GM19043 (cell line): ENCODE data around the gene C9orf43.
"Not testable (repeated sequence)": the region's sequence is repeated elsewhere in the genome, so short reads cannot be mapped to it uniquely, and the experiment has no call there.

Experiments
- ATAC-seq: cut with Tn5 transposase; IDR thresholded peaks from one replicate; pipeline ENCODE4 v1.9.1; 2021; ENCODE audit warnings: low read depth; ENCODE audit not compliant: unreplicated experiment

The C9orf43 gene

DNA sequence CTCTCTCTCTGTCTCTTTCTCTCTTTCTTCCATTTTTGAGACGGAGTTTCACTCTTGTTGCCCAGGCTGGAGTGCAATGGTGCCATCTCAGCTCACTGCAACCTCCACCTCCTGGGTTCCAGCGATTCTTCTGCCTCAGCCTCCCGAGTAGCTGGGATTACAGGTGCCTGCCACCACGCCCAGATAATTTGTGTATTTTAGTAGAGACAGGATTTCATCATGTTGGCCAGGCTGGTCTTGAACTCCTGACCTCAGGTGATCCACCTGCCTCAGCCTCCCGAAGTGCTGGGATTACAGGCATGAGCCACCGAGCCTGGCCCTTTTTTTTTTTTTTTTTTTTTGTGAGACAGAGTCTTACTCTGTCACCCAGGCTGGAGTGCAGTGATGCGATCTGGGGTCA, 29.1 kb upstream of the C9orf43 start:
- not testable (repeated sequence) for ATAC-seq

DNA sequence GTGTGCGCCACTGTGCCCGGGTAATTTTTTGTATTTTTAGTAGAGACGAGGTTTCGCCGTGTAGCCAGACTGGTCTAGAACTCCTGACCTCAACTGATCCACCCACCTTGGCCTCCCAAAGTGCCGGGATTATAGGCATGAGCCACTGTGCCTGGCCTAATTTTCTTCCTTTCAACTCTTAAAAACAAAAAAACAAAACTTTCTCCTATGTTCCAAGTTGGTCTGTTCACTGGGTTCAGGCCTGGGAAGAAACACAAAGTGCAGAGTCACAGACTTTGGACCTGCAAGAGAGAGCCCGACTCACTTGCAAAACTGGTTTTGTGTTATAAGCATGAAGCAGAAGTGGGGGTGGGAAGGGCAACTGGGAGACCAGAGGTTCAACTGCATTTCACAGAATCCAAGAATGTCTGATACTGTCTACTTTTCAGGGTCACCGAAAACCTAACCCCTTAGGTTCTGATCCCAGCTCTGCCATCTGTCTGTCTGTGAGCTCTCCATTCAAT, 28.6 kb upstream of the C9orf43 start:
- no peak for ATAC-seq

DNA sequence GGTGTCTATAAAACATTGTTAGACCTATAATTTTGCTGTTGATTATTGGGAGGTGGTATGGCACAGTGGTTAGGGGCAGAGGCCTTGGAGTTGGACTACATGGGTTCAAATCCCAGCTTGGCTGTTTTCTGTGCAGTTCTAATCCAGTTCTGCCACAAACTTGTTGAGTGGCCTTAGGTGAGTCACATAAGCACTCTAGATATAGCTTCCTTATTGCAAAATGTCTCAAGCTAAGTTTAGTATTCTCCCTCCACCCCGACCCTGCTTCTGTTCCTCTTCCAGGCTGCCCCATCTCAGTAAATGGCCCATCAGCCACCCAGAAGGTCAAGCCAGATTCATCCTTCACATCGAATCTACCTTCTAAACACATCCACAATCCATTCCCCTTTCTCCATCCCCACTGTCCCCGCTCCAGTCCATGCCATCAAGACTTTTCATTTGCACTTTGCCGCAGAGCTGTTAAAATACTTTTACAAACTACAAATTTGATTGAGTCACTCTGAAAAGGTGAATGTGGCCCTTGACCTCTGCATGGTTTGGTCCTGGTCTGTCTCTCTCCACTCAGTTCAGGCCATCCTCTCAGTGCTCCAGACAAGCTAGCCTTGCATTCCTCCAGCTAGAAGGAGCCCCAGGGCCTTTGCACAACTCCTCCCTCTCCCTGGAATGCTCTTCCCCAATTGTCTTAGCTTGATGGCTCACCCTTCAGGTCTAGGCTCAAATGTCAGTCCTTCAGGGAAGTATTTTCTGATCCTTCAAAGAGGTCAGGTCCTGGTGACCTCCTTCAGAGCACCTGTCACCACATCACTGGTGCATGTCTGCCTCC, 23.8 kb upstream of the C9orf43 start:
- no peak for ATAC-seq

DNA sequence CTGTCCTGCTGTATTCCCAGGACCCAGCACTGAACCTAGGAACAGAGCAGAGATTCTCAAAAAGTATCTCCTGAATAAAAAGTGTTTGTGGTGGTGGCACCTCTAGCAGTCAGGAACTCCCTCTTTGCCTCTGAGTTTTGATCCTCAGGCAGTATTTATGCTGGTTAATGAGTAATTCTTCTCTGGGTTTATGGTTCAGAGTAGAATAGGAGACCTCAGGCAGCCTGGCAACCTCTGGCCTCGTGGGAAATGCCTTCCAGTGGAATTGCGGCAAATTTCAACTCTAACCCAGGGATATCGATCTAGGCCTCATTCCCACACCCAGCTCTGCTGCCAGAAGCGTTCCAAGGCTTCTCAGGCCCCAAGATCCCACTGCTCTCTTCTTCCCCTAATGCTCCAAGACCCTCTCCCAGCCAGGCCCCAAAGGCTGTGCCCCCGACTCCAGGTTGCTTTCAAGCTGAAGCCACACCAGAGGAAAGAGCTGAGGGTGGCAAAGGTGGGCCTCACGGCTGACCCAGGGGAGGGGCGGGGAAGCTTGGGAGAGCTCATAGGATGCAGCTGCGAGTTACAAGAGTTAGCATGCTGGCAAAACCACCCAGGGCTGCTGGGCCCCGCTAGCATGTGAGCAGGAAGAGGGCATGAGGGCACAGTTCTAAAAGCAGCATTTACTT, 22.9 kb upstream of the C9orf43 start:
- no peak for ATAC-seq

DNA sequence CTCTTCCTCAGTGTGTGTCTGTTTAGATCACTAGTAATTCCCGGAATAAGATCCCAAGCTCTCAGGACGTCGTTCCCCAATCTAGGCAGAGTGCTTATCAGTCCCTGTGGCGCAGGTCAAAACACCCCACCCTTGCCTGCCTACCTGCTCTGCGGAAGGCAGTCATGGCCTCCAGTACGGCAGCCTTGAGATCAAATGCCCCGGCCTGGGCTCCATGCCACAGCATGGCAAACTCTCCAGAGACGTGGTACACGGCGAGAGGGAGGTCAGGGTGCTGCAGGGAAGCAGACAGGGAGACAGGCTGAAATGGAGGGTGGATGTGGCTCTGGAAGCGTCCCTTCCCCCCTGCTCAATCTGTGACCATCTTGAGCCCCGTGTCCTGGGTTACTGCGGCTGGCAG, 21.7 kb upstream of the C9orf43 start:
- ATAC-seq: no peak

DNA sequence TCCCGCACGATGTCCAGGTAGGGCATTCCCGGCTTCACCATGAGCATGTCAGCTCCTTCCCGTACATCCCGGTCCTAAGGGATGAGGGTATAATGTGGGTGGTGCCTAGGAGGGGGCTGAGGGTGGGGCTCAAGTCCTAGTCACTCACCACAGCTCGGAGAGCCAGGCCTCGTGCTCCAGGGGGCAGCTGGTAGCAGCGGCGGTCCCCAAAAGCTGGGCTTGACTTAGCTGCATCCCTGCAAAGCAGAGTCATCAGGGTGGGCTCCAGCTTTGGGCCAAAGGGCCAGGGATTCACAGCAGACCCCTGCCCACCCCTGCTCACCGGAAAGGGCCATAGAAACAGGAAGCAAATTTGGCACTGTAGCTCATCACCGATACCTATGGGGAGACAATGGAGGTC, 21.1 kb upstream of the C9orf43 start:
- no peak for ATAC-seq

DNA sequence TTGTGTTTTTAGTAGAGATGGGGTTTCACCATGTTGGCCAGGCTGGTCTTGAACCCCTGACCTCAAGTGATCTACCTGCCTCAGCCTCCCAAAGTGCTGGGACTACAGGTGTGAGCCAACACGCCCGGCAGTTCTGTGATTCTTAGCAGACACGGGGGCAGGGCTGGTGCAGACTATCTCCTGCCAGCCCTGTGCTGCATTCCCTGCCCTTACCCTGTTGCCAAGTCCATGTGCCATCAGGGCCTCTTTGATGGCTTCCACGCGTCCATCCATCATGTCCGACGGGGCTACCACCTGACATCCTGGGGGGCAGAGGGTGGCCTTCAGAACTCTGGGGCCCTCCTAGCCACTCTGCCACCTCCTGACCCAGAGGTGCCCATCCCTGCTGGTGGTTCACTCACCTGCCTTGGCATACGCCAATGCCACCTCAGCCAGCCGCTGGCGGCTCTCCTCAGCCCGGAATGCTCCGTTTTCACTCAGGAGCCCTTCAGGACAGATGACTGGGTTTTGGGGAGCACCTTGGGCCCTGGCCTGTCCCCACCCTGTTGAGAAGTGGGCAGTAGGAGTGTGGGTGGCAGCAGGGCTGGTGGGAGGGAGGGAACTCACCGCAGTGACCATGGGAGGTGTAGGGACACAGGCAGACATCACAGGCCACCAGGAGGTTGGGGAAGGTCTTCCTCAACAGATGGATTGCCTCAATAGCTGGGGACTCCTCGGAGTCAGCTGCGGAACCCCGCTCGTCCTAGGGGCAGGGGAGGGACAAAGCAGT, 20.2 kb upstream of the C9orf43 start:
- ATAC-seq: no peak

DNA sequence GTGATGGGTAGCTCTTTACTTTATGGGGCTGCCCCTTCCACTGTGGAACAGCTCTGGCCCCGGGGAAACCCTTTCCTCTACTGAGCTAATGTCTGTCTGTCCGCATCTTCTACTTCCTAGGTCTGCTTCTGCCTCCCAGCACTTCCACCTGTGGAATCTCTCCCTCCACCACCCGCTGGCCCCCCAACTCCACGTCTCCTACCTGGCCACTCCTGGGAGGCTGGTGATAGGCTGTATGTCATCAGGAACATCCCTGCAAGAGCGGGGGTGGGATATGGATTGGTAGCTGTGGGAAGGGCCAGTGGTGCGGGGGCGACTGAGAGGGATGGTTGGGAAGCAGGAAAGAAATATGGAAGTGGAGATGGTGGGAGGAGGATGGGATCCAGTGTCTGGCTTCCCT, 18.6 kb upstream of the C9orf43 start:
- no peak for ATAC-seq

DNA sequence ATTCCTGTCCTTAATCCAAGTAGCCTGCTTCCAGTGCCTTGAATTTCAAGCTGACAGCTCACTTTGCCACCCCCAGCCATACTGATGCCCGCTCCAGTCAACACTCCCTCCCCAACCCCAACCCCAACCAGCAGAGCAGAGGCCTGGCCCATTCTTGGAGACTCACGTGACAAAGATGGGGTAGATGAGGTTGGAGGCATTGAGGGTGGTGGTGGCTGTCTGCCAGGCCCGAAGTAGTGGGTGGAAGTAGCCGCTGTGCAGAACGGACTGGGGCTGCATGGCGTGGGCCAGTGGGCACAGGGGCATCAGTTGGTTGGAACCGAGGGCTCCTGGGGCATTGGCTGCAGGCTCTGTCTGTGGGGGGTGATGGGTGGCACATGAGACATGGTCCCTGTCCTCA, 17.3 kb upstream of the C9orf43 start:
- no peak for ATAC-seq

DNA sequence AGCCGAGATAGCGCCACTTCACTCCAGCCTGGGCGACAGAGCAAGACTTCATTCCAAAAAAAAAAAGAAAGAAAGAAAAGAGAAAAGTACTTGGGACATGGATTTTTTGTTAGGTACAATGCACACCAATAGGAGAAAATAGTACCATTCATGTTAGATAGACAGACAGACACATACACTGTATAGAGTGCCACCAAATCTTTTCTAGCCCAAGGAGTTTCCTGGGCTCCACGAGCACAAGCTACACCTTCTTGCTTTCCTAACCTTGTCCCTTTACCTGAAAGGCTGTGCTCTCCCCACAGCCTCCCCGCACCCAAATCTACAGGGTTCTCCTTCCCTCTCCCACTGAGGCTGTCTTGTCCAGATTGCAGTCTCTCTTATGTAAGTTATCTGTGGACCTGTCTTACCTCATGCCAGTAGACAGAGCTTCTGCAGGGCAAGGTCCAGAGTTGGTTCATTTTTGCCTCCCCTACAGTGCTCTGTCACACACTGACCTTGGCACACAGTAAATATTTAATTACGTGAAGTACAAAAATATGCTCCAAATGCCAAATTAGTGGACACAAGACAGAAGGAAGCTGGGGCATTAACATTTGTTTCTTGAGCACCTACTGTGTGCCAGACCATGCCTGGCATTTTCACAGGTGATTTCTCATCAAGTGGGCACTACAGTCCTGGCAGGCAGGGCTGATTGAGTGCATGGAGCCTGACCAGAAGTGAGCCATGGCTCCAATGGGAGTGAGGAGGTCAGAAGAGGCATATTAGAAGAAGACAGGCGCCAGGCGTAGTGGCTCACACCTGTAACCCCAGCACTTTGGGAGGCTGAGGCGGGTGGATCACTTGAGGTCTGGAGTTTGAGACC, 15.3 kb upstream of the C9orf43 start:
- no peak for ATAC-seq

DNA sequence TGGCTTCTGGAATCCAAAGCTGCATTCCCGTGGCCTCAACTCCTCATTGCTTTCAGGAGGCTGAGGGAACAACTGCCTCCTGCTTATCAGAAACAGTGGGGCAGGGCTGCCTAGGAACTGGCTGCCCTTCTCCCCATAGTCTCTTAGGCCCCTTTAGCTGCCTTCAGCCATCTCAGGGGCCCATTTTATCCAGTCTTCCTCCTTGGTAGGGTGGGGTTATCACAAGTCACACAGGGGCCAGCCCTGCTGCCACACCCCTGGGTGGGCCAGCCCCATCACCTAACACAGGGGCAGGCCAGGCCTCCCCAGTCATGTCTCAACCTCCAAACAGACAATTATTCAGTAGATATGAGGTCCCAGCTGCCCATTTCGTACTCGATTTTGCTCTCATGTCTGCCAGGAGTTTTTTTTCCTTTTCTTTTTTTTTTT, 13.3 kb upstream of the C9orf43 start:
- ATAC-seq: no peak

DNA sequence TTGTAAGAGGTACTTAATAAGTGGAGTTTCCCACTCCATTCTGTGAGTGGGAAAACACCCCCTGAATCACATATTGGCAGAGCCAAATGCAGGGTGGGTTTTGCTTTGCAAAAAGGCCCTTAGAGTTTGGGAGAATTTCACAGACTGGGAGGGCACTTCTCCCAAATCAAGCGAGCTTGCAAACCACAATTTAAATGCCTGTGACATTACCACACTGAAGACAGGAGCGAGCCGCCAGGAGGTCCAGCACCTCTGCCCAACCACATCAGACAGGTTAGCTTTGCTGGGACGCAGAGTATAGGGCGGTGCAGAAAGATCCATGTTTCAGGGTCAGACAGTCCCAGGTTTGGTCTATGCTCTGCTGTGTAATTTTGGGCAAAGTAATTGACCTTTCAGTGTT, 11.8 kb upstream of the C9orf43 start:
- ATAC-seq: no peak

DNA sequence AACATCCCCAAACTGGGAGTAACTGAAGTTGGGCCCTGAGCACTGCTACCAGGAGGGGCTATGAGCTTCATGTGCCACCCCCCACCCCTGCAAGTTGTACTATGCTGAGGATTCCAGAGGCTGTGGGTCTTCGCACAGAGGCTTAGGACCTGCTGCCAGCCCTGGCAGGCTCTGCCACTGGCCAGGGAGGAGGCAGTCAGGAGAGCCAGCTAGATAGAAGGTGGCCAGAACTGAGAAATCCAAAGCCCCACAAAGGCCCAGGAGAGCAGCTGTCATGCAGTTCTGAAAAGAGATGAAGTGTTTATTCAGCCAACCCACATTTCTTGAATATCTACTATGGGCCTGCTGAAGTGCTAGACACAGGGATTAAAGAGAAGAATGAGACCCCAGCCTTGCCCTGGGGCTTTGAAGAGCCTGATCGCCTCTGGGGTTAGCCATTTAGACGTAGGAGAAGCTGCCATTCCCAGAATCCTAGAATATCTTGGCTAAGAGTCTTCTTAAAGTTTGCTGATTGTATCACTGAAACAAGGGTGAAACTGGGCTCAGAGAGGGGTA, 10.8 kb upstream of the C9orf43 start:
- ATAC-seq: no peak

DNA sequence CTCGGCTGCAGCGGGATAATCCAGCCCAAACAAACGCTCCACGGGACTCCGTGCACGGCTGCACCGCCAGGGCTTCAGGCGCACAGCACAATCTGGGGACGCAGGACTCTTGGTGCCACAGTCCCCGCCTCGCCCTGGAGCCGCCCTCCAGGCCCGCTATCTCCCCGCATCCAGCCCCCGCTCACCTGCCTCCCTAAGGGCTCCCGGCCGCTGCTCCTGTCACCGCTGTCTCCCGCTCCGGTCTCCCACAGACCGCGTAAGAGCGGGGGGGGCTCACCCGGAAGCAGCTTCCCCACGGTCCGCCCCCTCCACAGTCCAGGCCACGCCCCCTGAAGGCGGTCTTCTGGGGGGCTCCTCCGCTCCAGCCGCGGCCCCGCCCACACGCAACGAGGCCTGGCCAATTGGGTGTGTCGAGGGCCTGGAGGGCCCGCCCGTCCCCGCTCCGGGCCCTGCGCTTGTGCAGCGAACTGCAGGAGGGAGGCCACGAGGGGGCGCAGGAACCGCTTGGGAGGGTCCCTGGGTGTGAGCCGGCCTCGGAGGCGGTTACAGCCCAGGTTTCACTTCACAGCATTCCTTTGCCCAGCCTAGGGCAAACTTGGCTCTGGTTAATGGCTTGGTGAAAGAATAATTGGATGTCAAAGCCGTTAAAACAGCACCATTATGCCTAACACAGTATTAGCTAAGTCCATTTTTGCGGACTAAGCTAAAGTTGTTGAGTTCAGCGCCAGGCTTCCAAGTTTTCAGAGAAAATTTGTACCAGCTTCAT, 9.3 kb upstream of the C9orf43 start, which contains the start of gene ALAD:
Gene ALAD (minus strand): TSS at position 258 of the 766 bp plus-strand sequence. CDS start 7,725 bp downstream, outside the sequence.
- peak; percentile 99 for ATAC-seq

DNA sequence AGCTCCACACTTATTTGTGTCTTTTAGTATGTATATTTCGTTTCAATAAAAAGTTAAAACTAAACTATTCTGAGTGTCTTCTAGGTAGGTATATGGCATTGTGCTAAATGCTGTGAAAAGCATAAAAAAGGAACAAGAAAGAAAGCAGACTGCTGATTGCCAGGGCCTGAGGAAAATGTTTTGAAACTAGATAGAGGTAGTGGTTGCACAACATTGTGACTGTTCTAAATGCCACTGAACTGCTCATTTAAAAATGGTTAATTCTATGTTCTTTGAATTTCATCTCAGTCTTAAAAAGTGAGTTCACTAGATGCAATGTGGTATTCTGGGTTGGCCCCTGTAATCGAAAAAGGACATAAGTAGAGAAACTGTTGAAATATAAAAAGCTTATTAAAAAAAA, 6.9 kb upstream of the C9orf43 start:
- no peak for ATAC-seq

DNA sequence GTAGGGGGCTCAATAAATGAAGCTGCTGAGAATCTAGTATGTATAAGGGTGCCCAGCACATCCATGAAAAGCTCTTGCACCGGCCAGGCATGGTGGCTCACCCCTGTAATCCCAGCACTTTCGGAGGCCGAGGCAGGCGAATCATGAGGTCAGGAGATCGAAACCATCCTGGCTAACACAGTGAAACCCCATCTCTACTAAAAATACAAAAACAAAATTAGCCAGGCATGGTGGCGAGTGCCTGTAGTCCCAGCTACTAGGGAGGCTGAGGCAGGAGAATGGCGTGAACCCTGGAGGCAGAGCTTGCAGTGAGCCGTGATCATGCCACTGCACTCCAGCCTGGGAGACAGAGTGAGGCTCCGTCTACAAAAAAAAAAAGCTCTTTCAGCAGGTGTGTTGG, 4.2 kb upstream of the C9orf43 start:
- not testable (repeated sequence) for ATAC-seq

DNA sequence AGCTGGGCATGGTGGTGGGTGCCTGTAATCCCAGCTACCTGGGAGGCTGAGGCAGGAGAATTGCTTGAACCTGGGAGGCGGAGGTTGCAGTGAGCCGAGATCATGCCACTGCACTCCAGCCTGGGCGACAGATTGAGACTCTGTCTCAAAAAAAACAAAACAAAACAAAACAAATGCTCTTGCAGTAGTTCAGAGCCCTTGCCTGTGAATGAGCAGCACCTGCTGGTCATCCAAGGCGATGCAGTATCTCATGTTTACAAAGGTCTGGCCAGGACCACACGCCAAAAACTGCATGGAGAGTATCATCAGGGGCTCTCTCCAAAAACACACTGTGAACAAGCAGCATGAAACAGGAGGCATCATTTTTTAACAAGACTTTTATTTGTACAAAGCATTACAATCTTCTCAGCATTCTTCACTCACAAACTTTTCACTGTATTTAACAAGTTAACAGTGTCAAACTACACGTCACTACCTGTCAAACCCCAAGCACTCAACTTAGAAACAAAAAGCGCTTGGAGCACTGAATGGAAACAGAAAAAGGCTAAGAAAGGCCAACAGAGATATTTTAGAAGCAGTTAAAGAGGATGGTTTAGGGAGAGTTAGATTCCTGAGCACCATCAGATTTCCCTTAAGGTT, 3.6 kb upstream of the C9orf43 start:
- peak; percentile 28 for ATAC-seq

DNA sequence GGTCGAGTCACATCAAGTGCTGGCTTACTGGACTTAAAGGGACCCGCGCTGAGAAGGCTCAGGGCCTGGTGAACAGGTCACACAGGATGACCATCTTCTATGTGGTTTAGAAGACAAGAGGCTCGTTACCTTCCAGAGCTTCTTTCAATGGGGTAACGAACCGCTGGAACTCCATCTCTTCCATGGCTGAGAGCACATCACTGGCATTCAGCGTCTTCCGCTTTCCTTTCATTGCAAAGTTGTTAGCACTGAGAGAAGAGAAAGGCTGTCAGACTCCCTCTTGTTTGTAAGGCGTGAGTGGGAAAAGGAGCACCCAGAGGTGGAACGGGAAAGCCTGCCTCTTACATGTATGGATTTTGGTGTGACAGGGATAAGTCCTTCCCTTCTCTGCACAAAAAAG, 1.1 kb upstream of the C9orf43 start:
- no peak for ATAC-seq

DNA sequence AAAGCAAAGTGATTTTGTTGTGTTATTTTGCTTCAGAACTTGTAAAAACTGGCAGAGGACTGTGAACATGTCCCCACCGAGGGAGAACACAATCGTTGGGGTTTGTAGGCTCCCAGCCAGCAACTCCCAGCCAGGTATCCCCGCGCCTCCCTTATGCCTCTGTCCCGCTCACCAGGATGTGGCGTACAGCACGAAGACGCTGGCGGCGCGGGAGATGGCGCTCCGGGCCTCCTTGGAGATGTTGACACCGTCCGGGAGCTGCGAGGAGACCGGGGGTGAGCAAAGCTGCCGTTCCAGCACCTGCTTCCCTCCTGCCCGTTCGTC, 702 bp upstream of the C9orf43 start:
- peak; percentile 2 for ATAC-seq
